Hindlimb muscle (tissue), 1 donor: ENCODE data around the gene SAMD13. TPM values are rescaled to one million over a fixed set of nuclear protein-coding genes. Genes with fewer than 3 reads are reported as not detected.

ENCODE experiments used
- DNase-seq: peaks from one replicate; pipeline ENCODE4 v3.0.0-alpha.2; 2013
- polyA plus RNA-seq: library from polyadenylated mRNA; unstranded; fragments of 120-200 nt; gene quantifications from one replicate; pipeline ENCODE4 v1.2.1, GENCODE V29; 2013; ENCODE audit not compliant: insufficient read length

SAMD13 gene
- polyA plus RNA-seq, 1 donor = 10.7 TPM

- DNase-seq = peak; percentile 38
Measured at GRCh38 chr1:84374991-84375696, 73.6 kb downstream of the SAMD13 start.

- peak; percentile 55 for DNase-seq
Measured at GRCh38 chr1:84376000-84376910, 74.7 kb downstream of the SAMD13 start.

- DNase-seq = peak; percentile 82
Measured at GRCh38 chr1:84377480-84378095, 76.1 kb downstream of the SAMD13 start.

GRCh38 chr1:84379138-84379916, 77.8 kb downstream of the SAMD13 start:
- DNase-seq = no peak

- DNase-seq = no peak
Measured at GRCh38 chr1:84379917-84380180, 78.3 kb downstream of the SAMD13 start.

- no peak for DNase-seq
Measured at GRCh38 chr1:84382127-84382526, 80.6 kb downstream of the SAMD13 start.

GRCh38 chr1:84385347-84385746, 83.8 kb downstream of the SAMD13 start:
- DNase-seq = no peak

GRCh38 chr1:84386716-84387479, 85.4 kb downstream of the SAMD13 start:
- no peak for DNase-seq

- no peak for DNase-seq
Measured at GRCh38 chr1:84387480-84388163, 86.1 kb downstream of the SAMD13 start.

GRCh38 chr1:84390226-84390625, 88.7 kb downstream of the SAMD13 start:
- DNase-seq = no peak

- peak; percentile 17 for DNase-seq
Measured at GRCh38 chr1:84398175-84399155, 97.0 kb downstream of the SAMD13 start, which contains the start of gene DNASE2B. DNASE2B (plus strand) TSS chr1:84398484; CDS start chr1:84398565, 81 bp downstream.

Other genes starting within 250 kb of the SAMD13 start
- 21.3 TPM for gene PRKACB, start 157.4 kb upstream of the SAMD13 start, polyA plus RNA-seq
- 0.17 TPM for gene DNASE2B, start 96.8 kb downstream of the SAMD13 start, polyA plus RNA-seq
- 34.0 TPM for gene RPF1, start 177.6 kb downstream of the SAMD13 start, polyA plus RNA-seq
- gene SPATA1, start 204.7 kb downstream of the SAMD13 start, polyA plus RNA-seq = 1.8 TPM
- gene GNG5, start 204.9 kb downstream of the SAMD13 start, polyA plus RNA-seq = 165 TPM